Skeletal muscle satellite cell (primary cell): Measurements from ENCODE around the gene BORCS6. TPM values are rescaled to one million over a fixed set of nuclear protein-coding genes. Genes with fewer than 3 reads are reported as not detected.

Experiments
- H3K27me3 ChIP-seq: 2 replicates; pipeline ENCODE4 v1.7.0; 2013; ENCODE audit warnings: low read length; ENCODE audit not compliant: control insufficient read depth, insufficient read depth
- H3K36me3 ChIP-seq: 2 replicates; pipeline ENCODE4 v1.7.0; 2013; ENCODE audit warnings: mild to moderate bottlenecking, control low read depth, low read length; ENCODE audit not compliant: insufficient read depth
- H3K4me1 ChIP-seq: 2 replicates; pipeline ENCODE4 v1.7.0; 2013; ENCODE audit warnings: low read length; ENCODE audit not compliant: control insufficient read depth, insufficient read depth
- H3K4me2 ChIP-seq: 2 replicates; pipeline ENCODE4 v1.7.0; 2013; ENCODE audit warnings: mild to moderate bottlenecking, low read length
- H3K4me3 ChIP-seq: 2 replicates; pipeline ENCODE4 v1.7.0; 2013; ENCODE audit warnings: low read length
- H3K9ac ChIP-seq: 2 replicates; pipeline ENCODE4 v1.7.0; 2013; ENCODE audit warnings: mild to moderate bottlenecking, low read depth, low read length, moderate library complexity
- H3K9me3 ChIP-seq: replicated peaks from 2 replicates; pipeline ENCODE4 v1.7.0; 2013; ENCODE audit warnings: mild to moderate bottlenecking, control low read depth, low read length
- total RNA-seq: library from RNA; depleted of rRNA; stranded (reverse); fragments of >200 nt; gene quantifications from 2 replicates; pipeline ENCODE4 v1.2.3, GENCODE V29; 2012; rRNA removed

BORCS6 gene
- total RNA-seq, result 5.5 and 6.1 TPM in 2 replicates

- Histone ChIP-seq H3K4me1 (peaks cover 28% of the 10 kb centered on the region), H3K36me3 (no peaks in the 10 kb centered on the region), H3K4me2 (peak within 1 kb of the TSS; percentile 89), H3K27me3 (no peaks in the 10 kb centered on the region), H3K9ac (peak within 1 kb of the TSS; percentile 87), H3K4me3 (peak within 1 kb of the TSS; percentile 87), H3K9me3 (no peaks in the 10 kb centered on the region)
Observed at GRCh38 chr17:8189711-8190477, at the start of gene BORCS6. Gene BORCS6 (minus strand): TSS chr17:8190180. CDS start chr17:8190140, 40 bp downstream.

DNA sequence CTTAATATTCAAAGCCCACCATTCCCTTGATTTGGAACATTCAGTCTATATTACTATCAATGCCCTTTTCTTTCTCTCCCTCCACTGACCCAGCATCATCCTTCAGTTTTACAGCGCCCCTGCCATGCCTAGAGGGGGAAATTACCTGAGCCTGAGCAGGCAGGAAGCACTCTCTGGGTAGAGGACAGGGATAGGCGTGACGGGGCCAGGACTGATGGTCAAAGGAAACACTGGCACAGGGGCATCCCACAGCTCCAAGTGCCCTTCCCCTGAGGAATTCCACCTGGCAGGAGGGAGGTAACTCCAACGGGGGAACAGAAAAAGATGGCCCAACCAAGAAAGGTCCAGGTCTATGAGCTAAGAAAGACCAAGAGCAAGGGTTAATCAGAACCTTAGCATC, 47.9 kb upstream of the BORCS6 start:
- Histone ChIP-seq H3K4me1 (no peaks in the 10 kb centered on the region), H3K4me2 (no peak overlapping the region), H3K4me3 (no peak overlapping the region), H3K27me3 (no peaks in the 10 kb centered on the region), H3K9me3 (no peaks in the 10 kb centered on the region), H3K36me3 (peaks cover 36% of the 10 kb centered on the region), H3K9ac (no peak overlapping the region)

GRCh38 chr17:8237175-8237574, 47.2 kb upstream of the BORCS6 start:
- no peaks in the 10 kb centered on the region for H3K27me3 ChIP-seq
- H3K9ac ChIP-seq, result no peak overlapping the region
- H3K4me1 ChIP-seq, result no peaks in the 10 kb centered on the region
- no peak overlapping the region for H3K4me3 ChIP-seq
- H3K9me3 ChIP-seq, result no peaks in the 10 kb centered on the region
- H3K36me3 ChIP-seq, result peaks cover 43% of the 10 kb centered on the region
- H3K4me2 ChIP-seq, result no peak overlapping the region

- H3K4me2 ChIP-seq, result no peak overlapping the region
- no peaks in the 10 kb centered on the region for H3K4me1 ChIP-seq
- H3K4me3 ChIP-seq, result no peak overlapping the region
- no peaks in the 10 kb centered on the region for H3K9me3 ChIP-seq
- no peaks in the 10 kb centered on the region for H3K27me3 ChIP-seq
- peaks cover 55% of the 10 kb centered on the region for H3K36me3 ChIP-seq
- H3K9ac ChIP-seq, result no peak overlapping the region
Observed at GRCh38 chr17:8235676-8236075, 45.7 kb upstream of the BORCS6 start.

- no peak overlapping the region for H3K4me2 ChIP-seq
- no peaks in the 10 kb centered on the region for H3K9me3 ChIP-seq
- H3K9ac ChIP-seq, result no peak overlapping the region
- no peaks in the 10 kb centered on the region for H3K4me1 ChIP-seq
- no peak overlapping the region for H3K4me3 ChIP-seq
- no peaks in the 10 kb centered on the region for H3K27me3 ChIP-seq
- H3K36me3 ChIP-seq, result peaks cover 60% of the 10 kb centered on the region
Observed at GRCh38 chr17:8234361-8235270, 44.6 kb upstream of the BORCS6 start.

GRCh38 chr17:8231701-8232100, 41.7 kb upstream of the BORCS6 start:
- Histone ChIP-seq H3K27me3 (no peaks in the 10 kb centered on the region), H3K9me3 (no peaks in the 10 kb centered on the region), H3K4me2 (no peak overlapping the region), H3K36me3 (peaks cover 68% of the 10 kb centered on the region), H3K4me1 (peaks cover 5% of the 10 kb centered on the region), H3K9ac (no peak overlapping the region), H3K4me3 (no peak overlapping the region)

DNA sequence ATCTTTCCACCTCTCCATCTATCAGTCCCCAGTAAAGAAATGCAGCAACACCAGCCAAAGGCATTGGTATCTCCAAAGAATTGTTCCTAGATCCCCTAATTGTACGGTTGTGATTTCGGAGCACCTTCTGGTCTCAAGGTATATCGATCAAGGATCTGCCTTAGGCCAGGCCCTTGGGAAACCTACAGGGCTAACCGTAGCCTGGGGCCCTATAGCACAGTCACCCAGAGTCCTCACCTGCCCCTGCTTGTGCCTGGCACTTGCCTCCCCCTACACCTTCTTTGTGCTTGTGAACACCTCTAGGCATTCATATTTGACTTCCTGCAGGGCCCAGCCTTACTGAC, 37.2 kb upstream of the BORCS6 start:
- Histone ChIP-seq H3K4me3 (peak overlapping the region; percentile 62), H3K36me3 (peaks cover 36% of the 10 kb centered on the region), H3K27me3 (no peaks in the 10 kb centered on the region), H3K9me3 (no peaks in the 10 kb centered on the region), H3K4me2 (peak overlapping the region; percentile 70), H3K9ac (peak overlapping the region; percentile 7), H3K4me1 (peaks cover 17% of the 10 kb centered on the region)

DNA sequence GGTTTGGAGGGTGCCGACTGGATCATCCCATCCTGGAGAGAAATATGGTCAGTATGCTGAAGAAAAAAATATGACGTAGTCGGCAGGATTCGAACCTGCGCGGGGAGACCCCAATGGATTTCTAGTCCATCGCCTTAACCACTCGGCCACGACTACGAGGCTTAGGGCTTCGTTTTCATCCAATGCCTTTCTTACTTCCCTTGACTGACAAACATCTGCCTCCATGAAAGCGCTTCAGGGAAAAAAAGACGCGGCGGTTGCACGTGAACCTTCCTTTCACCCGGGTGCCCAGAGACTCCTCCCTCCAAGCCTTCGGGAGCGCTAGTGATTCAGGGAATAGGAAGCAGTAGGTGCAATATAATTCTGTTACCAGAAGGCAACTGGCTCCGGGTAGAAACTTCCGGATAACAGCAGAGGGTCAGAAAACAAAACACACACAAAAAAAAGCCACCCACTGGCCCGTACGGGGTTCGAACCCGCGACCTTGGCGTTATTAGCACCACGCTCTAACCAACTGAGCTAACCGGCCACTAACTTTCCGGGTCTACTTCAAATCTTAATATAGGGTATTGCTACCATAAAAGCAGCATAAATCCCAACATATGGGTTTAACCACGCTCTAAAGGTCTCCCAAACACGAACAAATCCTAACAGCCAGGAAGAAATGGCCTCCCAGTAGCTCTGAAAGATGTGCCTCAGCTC, 36.7 kb upstream of the BORCS6 start:
- peak overlapping the region; percentile 48 for H3K9ac ChIP-seq
- H3K4me2 ChIP-seq, result peak overlapping the region; percentile 70
- H3K36me3 ChIP-seq, result peaks cover 31% of the 10 kb centered on the region
- H3K4me3 ChIP-seq, result peak overlapping the region; percentile 62
- no peaks in the 10 kb centered on the region for H3K9me3 ChIP-seq
- H3K4me1 ChIP-seq, result peaks cover 17% of the 10 kb centered on the region
- no peaks in the 10 kb centered on the region for H3K27me3 ChIP-seq

DNA sequence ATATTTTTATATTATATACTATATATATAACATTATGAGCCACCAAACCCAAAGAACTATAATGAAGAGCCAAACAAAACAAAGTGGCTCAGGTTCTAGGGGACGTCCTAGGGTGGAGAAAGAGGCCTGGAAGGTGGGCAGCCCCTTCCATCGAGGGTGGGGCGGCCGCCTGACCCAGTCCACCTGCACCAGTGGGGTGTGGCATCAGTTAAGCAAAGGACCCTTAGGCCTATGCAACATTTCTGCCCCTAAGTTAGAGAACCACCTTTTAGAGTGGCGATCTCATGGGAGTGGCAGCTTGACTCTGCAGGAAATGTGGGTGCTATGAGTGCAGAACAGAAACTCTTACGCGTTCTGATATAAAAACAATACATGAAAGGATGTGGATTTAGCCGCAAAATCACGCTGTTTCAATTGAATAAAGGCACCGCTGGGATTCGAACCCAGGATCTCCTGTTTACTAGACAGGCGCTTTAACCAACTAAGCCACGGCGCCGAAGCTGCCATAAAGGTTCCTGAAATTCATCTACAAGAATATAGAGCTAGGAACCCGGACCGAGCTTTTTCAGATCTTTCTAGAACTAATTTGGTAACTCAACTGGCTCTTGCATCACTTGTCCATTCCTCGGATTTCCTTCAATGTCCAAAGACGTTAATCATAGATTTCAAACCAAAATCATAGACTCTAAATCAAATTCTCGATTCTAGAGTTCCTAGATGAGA, 36.0 kb upstream of the BORCS6 start:
- H3K36me3 ChIP-seq, result peaks cover 25% of the 10 kb centered on the region
- H3K9ac ChIP-seq, result peak overlapping the region; percentile 48
- no peaks in the 10 kb centered on the region for H3K27me3 ChIP-seq
- peak overlapping the region; percentile 70 for H3K4me2 ChIP-seq
- H3K4me3 ChIP-seq, result peak overlapping the region; percentile 62
- H3K9me3 ChIP-seq, result no peaks in the 10 kb centered on the region
- H3K4me1 ChIP-seq, result peaks cover 17% of the 10 kb centered on the region

DNA sequence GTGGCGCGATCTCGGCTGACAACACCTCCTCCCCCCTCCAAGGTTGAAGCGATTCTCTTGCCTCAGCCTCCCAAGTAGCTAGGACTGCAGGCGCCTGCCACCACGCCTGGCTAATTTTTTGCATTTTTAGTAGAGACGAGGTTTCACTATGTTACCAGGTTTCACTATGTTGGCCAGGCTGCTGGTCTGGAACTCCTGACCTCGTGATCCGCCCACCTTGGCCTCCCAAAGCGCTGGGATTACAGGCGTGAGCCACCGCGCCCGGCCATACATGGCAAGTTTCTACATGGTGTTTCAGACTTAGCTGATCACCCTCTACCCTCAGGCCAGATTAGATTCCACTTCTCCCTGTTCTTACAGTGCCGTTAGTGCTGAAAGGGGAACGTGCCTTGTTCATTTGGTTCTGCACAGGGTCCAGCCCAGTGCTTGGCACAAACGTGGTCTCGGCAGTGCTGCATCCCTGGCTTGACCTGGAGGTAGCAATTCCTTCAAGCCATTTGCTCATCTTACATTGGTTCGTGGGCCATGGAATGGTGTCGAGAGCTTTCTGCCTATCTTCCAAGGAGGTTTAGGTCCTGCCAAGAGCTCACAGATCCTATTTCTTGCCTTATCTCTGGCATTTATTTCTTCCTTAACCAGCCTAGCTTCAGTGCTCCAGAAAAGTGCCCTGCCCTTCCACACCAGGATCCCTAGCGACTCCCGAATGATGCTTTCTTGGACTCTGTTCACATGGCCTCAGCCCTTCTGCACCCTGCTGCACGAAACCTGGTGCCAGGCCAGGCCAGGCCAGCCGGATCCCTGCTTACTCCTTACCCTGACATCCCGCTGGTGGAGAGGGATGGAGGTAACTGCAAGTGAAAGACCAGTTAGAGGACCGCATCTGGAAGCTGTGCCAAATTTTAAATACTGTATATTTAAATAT, 35.2 kb upstream of the BORCS6 start:
- Histone ChIP-seq H3K4me3 (no peak overlapping the region), H3K36me3 (peaks cover 20% of the 10 kb centered on the region), H3K27me3 (no peaks in the 10 kb centered on the region), H3K9me3 (no peaks in the 10 kb centered on the region), H3K4me1 (peaks cover 18% of the 10 kb centered on the region), H3K4me2 (no peak overlapping the region), H3K9ac (no peak overlapping the region)
